Measurements from ENCODE around the gene LIMCH1. TPM values are rescaled to one million over a fixed set of nuclear protein-coding genes. Genes with fewer than 3 reads are reported as not detected.

The LIMCH1 gene
- total RNA-seq, 1 experiment from 2014 or later: 10.4 TPM

DNA sequence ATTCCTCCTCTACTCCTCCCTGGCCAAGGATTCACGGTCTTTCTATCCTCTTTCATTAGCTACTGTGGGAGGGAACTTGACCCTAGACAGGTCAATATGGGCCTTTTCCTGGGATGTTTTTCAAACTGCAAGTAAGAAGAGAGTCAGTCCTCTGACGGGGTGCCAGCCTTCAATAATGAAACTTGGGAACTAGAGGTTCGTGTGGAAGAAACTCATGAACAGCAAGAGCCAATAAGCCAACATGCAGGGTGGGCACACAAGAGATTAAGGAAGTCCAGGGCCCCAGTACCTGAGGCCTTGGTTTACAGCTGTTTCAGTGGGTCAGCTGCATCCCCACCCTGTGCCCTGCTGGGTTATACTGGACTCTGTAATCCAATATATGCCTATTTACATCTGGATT is 49.3 kb downstream of the LIMCH1 start:
- no peaks in the 10 kb centered on the region for H3K4me1 ChIP-seq (ENCODE audit: control insufficient read depth in 1 of 2, insufficient read depth in 2 of 2, low read length in 2 of 2)
- H3K9me3 ChIP-seq (ENCODE audit: control insufficient read depth in 1 of 2, insufficient read depth in 1 of 2, low read depth in 1 of 2, low read length in 2 of 2): no peaks in the 10 kb centered on the region
- no peak overlapping the region for H2AFZ ChIP-seq (ENCODE audit: low read depth, low read length, poor library complexity, severe bottlenecking)
- no peaks in the 10 kb centered on the region for H3K9me2 ChIP-seq (ENCODE audit: insufficient read depth)
- H3K4me2 ChIP-seq (ENCODE audit: low read length): no peak overlapping the region
- no peaks in the 10 kb centered on the region for H4K20me1 ChIP-seq (ENCODE audit: insufficient read depth)
- CTCF ChIA-PET: no interaction called here
- H3K4me3 ChIP-seq (replicated peaks in 1 of 2; ENCODE audit: low read depth in 1 of 2, low read length in 2 of 2): no peak overlapping the region
- BruUV-seq (replicated peaks): no TSS peak
- intact Hi-C loops (cut with micrococcal nuclease): no loop called here
- POLR2A ChIA-PET: no interaction called here
- no peak overlapping the region for H3K27ac ChIP-seq (ENCODE audit: low read depth, low read length)
- H3K9ac ChIP-seq (ENCODE audit: low read length): no peak overlapping the region
- no peaks in the 10 kb centered on the region for H3K36me3 ChIP-seq (ENCODE audit: control insufficient read depth in 1 of 2, insufficient read depth in 2 of 2, low read length in 2 of 2)
- no peak for DNase-seq (ENCODE audit: low read depth, low spot score)
- TF ChIP-seq ZNF274 (IDR thresholded peaks at IDR 0.05; ENCODE audit: low read depth, low read length) (no peak), SIN3A (IDR thresholded peaks at IDR 0.05; ENCODE audit: low read depth) (no peak), CEBPB (IDR thresholded peaks at IDR 0.05; ENCODE audit: low read depth) (no peak), ZFX (IDR thresholded peaks at IDR 0.05) (no peak)
- TF ChIP-seq, protein P1, sequence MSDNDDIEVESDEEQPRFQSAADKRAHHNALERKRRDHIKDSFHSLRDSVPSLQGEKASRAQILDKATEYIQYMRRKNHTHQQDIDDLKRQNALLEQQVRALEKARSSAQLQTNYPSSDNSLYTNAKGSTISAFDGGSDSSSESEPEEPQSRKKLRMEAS (IDR thresholded peaks at IDR 0.05): no peak
- TF ChIP-seq, protein P2, sequence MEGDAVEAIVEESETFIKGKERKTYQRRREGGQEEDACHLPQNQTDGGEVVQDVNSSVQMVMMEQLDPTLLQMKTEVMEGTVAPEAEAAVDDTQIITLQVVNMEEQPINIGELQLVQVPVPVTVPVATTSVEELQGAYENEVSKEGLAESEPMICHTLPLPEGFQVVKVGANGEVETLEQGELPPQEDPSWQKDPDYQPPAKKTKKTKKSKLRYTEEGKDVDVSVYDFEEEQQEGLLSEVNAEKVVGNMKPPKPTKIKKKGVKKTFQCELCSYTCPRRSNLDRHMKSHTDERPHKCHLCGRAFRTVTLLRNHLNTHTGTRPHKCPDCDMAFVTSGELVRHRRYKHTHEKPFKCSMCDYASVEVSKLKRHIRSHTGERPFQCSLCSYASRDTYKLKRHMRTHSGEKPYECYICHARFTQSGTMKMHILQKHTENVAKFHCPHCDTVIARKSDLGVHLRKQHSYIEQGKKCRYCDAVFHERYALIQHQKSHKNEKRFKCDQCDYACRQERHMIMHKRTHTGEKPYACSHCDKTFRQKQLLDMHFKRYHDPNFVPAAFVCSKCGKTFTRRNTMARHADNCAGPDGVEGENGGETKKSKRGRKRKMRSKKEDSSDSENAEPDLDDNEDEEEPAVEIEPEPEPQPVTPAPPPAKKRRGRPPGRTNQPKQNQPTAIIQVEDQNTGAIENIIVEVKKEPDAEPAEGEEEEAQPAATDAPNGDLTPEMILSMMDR (IDR thresholded peaks at IDR 0.05 in 2 of 3, conservative IDR thresholded peaks at IDR 0.05 in 1 of 3; ENCODE audit: borderline replicate concordance in 1 of 3, insufficient read depth in 1 of 3, low read depth in 2 of 3, low read length in 2 of 3): no peak
- H3K27me3 ChIP-seq (ENCODE audit: insufficient read depth, low read length): no peaks in the 10 kb centered on the region
- no peaks in the 10 kb centered on the region for H3K79me2 ChIP-seq (ENCODE audit: insufficient read depth, low read length)
- ATAC-seq: no peak
- RAD21 ChIA-PET (ENCODE audit: low non-redundant PET in 1 of 2, low total read pairs in 2 of 2, uncharacterized antibody in 2 of 2, unreplicated experiment in 2 of 2): no interaction called here

- BruUV-seq (replicated peaks): no TSS peak
- Histone ChIP-seq H2AFZ (ENCODE audit: low read depth, low read length, poor library complexity, severe bottlenecking) (no peak overlapping the region), H3K9me3 (ENCODE audit: control insufficient read depth in 1 of 2, insufficient read depth in 1 of 2, low read depth in 1 of 2, low read length in 2 of 2) (no peaks in the 10 kb centered on the region), H3K4me1 (ENCODE audit: control insufficient read depth in 1 of 2, insufficient read depth in 2 of 2, low read length in 2 of 2) (no peaks in the 10 kb centered on the region), H3K36me3 (ENCODE audit: control insufficient read depth in 1 of 2, insufficient read depth in 2 of 2, low read length in 2 of 2) (no peaks in the 10 kb centered on the region), H3K4me2 (ENCODE audit: low read length) (no peak overlapping the region), H3K9ac (ENCODE audit: low read length) (no peak overlapping the region), H3K27ac (ENCODE audit: low read depth, low read length) (no peak overlapping the region), H4K20me1 (ENCODE audit: insufficient read depth) (no peaks in the 10 kb centered on the region), H3K27me3 (ENCODE audit: insufficient read depth, low read length) (no peaks in the 10 kb centered on the region), H3K79me2 (ENCODE audit: insufficient read depth, low read length) (no peaks in the 10 kb centered on the region), H3K9me2 (ENCODE audit: insufficient read depth) (no peaks in the 10 kb centered on the region), H3K4me3 (replicated peaks in 1 of 2; ENCODE audit: low read depth in 1 of 2, low read length in 2 of 2) (no peak overlapping the region)
- intact Hi-C loops (cut with micrococcal nuclease): no loop called here
- ChIA-PET CTCF (no interaction called here), RAD21 (ENCODE audit: low non-redundant PET in 1 of 2, low total read pairs in 2 of 2, uncharacterized antibody in 2 of 2, unreplicated experiment in 2 of 2) (no interaction called here), POLR2A (no interaction called here)
- ATAC-seq (no peak), DNase-seq (ENCODE audit: low read depth, low spot score) (no peak)
- TF ChIP-seq FOSL1 (IDR thresholded peaks at IDR 0.05; ENCODE audit: low read depth): no peak
- no peak for TF ChIP-seq POLR2AphosphoS5 (IDR thresholded peaks at IDR 0.05; ENCODE audit: low read depth, low read length)
- TF ChIP-seq EZH2phosphoT487 (IDR thresholded peaks at IDR 0.05; ENCODE audit: borderline replicate concordance): no peak
- TF ChIP-seq, protein P2 (IDR thresholded peaks at IDR 0.05 in 2 of 3, conservative IDR thresholded peaks at IDR 0.05 in 1 of 3; ENCODE audit: borderline replicate concordance in 1 of 3, insufficient read depth in 1 of 3, low read depth in 2 of 3, low read length in 2 of 3): no peak
- TF ChIP-seq, protein P1 (IDR thresholded peaks at IDR 0.05): no peak
- no peak for TF ChIP-seq CEBPB (IDR thresholded peaks at IDR 0.05; ENCODE audit: low read depth)
- no peak for TF ChIP-seq TCF7L2 (IDR thresholded peaks at IDR 0.05; ENCODE audit: borderline replicate concordance, extremely low read depth, insufficient read depth, insufficient read length)
- TF ChIP-seq, protein P3, sequence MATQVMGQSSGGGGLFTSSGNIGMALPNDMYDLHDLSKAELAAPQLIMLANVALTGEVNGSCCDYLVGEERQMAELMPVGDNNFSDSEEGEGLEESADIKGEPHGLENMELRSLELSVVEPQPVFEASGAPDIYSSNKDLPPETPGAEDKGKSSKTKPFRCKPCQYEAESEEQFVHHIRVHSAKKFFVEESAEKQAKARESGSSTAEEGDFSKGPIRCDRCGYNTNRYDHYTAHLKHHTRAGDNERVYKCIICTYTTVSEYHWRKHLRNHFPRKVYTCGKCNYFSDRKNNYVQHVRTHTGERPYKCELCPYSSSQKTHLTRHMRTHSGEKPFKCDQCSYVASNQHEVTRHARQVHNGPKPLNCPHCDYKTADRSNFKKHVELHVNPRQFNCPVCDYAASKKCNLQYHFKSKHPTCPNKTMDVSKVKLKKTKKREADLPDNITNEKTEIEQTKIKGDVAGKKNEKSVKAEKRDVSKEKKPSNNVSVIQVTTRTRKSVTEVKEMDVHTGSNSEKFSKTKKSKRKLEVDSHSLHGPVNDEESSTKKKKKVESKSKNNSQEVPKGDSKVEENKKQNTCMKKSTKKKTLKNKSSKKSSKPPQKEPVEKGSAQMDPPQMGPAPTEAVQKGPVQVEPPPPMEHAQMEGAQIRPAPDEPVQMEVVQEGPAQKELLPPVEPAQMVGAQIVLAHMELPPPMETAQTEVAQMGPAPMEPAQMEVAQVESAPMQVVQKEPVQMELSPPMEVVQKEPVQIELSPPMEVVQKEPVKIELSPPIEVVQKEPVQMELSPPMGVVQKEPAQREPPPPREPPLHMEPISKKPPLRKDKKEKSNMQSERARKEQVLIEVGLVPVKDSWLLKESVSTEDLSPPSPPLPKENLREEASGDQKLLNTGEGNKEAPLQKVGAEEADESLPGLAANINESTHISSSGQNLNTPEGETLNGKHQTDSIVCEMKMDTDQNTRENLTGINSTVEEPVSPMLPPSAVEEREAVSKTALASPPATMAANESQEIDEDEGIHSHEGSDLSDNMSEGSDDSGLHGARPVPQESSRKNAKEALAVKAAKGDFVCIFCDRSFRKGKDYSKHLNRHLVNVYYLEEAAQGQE (IDR thresholded peaks at IDR 0.05; ENCODE audit: low read depth): no peak
- TF ChIP-seq POLR2A (IDR thresholded peaks at IDR 0.05; ENCODE audit: borderline replicate concordance, extremely low read depth, insufficient read depth, insufficient read length): no peak
Observed at GRCh38 chr4:41590591-41590990, 52.6 kb downstream of the LIMCH1 start.
